HG03342 (cell line): ENCODE data around the gene EPS8L1.
"Not testable (repeated sequence)": the region's sequence is repeated elsewhere in the genome, so short reads cannot be mapped to it uniquely, and the experiment has no call there.

ENCODE experiments used
- ATAC-seq: cut with Tn5 transposase; IDR thresholded peaks from one replicate; pipeline ENCODE4 v1.9.1; 2021; ENCODE audit warnings: mild to moderate bottlenecking, moderate library complexity; ENCODE audit not compliant: unreplicated experiment

Gene EPS8L1

GRCh38 chr19:55092423-55093318 lies 17.0 kb downstream of the EPS8L1 start:
- ATAC-seq, result no peak

GRCh38 chr19:55094456-55095259 lies 19.0 kb downstream of the EPS8L1 start:
- ATAC-seq, result no peak

GRCh38 chr19:55095260-55096060 lies 19.8 kb downstream of the EPS8L1 start:
- ATAC-seq, result no peak

GRCh38 chr19:55096061-55096701 lies 20.5 kb downstream of the EPS8L1 start:
- no peak for ATAC-seq

- no peak for ATAC-seq
Measured at GRCh38 chr19:55097864-55098715, 22.4 kb downstream of the EPS8L1 start.

- no peak for ATAC-seq
Measured at GRCh38 chr19:55098716-55099556, 23.3 kb downstream of the EPS8L1 start.

GRCh38 chr19:55099557-55100506 lies 24.2 kb downstream of the EPS8L1 start:
- no peak for ATAC-seq

- no peak for ATAC-seq
Measured at GRCh38 chr19:55101261-55101660, 25.6 kb downstream of the EPS8L1 start.

GRCh38 chr19:55103190-55103589 lies 27.5 kb downstream of the EPS8L1 start:
- no peak for ATAC-seq

GRCh38 chr19:55105237-55105636 lies 29.6 kb downstream of the EPS8L1 start:
- ATAC-seq, result no peak

GRCh38 chr19:55106591-55106990 lies 30.9 kb downstream of the EPS8L1 start:
- ATAC-seq, result no peak

- ATAC-seq, result not testable (repeated sequence)
Measured at GRCh38 chr19:55107252-55107651, 31.6 kb downstream of the EPS8L1 start.

GRCh38 chr19:55109527-55110291 lies 34.0 kb downstream of the EPS8L1 start:
- ATAC-seq, result no peak

GRCh38 chr19:55111238-55111831 lies 35.7 kb downstream of the EPS8L1 start:
- ATAC-seq, result no peak

GRCh38 chr19:55112246-55112776 lies 36.6 kb downstream of the EPS8L1 start:
- no peak for ATAC-seq
